ENCODE data around the gene SYNJ2.

The SYNJ2 gene

DNA sequence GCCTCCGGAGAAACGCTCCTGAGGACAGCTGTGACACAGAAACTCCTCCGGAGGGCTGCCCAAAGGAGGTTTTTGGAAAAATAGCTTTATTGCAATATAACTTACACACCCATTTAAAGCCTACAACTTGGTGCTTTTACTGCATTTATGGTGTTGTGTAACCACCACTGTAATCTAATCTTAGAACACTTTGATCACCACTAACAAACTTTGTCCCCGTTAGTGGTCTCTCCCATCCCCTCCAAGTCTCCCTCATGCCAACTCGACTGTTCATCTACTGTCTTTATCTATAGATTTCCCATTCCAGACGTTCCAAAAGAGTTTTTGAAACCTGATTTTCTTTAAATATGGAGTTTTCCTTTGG is 62.8 kb downstream of the SYNJ2 start:
- no peak for DNase-seq

DNA sequence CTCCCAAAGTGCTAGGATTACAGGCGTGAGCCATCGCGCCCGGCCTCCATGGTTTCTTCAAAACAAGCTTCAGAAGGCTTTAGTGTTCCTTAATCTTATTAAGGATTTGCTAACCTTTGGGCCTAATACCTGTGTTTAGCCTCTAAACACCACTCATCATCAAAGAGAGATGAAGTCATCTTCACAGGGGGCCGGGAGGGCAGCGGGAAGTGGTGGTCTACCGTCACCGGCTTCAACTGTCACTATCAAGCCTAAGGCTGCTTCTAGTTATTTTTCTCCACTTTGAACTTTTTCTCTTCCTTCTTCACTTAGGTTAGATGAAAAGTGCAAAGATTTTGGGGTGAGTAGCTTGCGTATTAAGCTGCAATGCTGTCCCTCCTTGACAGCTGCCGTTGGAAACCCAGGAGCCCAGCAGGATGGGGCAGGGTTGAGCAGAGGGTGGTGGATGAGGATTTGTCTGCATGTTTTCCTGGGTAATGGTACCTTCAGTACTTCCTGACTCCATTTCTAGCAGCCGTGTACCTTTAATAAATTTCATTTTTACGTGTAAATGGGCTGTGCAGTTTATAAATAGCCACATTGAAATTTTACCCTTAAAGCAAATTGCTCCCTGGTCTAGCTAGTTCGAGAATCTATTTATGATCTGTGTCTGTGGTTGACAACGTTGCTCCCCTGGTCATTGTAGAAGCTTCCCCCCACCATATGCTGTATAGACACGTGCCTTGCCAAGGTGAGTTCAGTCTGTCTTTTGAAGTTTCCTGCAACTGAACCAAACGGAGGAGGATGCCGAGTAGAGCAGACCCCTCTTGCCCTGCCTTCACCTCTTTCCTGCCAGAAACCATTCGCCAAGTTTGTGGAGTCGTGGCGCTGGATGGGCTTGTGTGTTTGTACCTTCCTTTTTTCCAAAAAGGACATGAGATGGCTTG is 64.8 kb downstream of the SYNJ2 start:
- DNase-seq, result no peak

DNA sequence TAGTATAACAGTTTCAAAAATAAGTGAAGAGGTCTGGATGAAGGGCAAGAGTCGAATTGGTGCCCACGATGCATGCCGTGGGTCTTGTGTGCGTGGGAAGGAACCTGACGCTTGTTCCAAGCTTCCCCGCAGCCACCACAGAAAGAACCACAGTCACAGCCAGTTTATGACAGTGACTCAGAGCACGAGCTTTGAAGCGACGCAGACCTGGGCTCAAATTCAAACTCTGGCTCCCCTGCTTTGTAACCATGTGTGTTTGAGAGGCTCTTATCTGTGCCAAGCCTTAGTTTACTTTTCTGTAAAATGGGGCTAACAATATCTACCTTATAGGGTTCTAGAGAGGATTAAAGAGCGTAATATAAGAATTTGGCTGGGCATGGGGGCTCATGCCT is 65.5 kb downstream of the SYNJ2 start:
- no peak for DNase-seq

DNA sequence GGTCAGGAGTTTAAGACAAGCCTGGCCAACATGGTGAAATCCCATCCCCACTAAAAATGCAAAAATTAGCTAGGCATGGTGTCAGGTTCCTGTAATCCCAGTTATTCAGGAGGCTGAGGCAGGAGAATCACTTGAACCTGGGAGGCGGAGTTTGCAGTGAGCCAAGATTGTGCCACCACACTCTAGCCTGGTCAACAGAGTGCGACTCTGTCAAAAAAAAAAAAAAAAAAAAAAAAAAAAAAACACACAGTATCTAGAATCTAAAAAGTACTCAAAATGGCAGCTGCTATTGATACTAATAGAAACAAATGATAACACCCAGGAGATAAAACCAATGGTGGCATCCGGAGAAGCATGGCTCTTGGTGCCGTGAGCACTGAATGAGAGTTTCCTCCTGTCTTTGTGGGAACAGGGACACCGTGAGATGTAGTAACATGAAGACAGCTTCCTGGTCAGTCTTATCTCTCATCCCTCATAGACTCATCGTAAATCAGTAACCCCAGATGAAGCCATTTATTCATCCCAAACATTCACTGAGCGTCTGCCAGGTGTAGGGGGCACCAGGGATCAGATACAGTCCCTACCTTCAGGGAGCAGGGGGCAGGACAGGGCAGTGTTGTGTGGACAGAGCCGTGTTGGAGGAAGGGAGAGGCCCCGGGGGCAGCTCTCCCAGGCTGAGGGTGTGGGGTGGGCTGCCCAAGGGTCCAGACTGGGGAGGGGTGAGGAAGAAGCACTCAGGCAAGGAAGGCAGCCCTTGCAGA is 66.1 kb downstream of the SYNJ2 start:
- DNase-seq, result no peak

DNA sequence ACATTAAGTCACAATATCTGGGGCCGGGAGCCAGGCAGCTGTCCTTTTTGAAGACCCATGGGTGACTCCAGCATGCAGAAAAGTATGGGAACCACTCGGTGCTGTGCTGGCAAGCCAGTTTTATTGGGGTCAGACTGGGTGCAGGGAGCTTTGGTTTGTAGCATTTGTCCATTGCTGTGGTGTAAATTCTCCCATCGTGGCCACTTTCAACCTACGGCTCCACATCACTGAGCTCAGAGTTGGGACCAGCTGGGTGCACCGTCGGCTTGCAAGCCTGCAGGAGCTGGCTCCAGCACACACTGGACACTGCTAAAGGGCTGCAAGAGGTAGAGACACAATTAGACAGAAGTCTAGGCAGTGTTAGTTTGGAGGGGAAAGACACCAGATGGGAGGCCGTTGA is 66.9 kb downstream of the SYNJ2 start:
- DNase-seq, result no peak

DNA sequence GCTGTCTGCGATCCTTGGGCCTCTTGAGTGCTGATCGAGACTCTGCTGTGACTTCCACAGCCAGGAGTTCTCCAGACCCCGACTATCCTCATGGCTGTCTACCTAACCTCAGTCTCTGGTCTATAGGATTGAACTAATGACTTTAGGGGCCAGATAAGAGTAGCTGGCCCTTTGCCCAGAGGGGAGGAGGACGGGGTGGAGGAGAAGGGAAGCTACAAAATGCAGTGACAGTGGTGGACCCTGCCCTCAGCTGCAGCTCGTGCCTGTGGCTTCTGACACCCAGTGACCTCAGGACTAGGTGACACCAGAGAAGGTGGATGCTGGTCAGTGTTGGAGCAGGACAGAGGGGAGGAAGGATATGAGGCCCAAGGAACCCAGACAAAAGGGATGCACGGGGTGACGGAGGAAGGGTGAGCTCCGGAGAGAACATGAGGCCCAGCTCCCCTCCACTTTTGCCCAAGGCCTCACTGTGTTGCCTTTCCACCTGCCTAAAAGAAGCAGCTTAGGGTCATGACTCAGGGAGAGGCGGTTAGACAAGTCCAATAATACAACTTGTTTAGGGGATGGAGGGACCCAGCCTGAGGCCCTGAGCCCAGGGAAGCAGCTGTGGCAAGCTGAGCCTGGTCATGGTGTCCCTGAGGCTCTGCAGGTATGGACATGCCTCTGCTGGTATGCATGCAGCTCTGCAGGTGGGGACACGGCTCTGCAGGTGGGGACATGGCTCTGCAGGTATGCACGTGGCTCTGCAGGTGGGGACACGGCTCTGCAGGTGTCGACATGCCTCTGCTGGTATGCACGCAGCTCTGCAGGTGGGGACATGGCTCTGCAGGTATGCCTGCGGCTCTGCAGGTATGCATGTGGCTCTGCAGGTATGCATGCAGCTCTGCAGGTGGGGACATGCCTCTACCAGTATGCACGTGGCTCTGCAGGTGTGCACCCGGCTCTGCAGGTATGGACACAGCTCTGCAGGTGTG is 67.7 kb downstream of the SYNJ2 start:
- no peak for DNase-seq

DNA sequence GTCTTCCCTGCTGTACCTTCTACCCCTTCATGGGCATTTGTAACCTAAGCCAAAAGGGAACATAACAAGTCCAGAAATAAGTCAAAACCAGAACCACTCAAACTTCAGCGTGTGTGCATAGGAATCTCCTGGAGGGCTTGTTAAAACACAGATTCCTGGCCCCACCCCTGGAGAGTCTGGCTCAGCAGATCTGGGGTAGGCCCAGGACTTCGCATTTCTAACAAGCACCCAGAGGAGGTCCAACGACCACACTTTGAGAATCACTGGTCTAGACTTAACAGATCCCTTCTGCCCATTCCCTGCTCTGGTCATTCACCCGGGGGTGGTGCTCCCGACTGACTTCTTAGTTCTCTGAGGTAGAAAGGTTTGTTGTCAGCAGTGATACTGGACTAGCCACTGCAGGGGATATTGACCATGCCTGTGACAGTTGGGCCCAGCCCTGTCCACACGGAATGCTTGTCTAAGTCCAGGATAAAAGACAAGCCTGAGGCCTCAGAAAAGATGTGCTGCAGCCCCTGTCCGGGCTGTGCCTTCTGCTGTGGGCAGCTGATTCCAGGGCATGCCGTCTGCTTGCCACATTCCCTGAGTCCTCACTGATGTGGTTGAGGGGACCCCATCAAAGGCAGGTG is 68.6 kb downstream of the SYNJ2 start:
- DNase-seq, result no peak

DNA sequence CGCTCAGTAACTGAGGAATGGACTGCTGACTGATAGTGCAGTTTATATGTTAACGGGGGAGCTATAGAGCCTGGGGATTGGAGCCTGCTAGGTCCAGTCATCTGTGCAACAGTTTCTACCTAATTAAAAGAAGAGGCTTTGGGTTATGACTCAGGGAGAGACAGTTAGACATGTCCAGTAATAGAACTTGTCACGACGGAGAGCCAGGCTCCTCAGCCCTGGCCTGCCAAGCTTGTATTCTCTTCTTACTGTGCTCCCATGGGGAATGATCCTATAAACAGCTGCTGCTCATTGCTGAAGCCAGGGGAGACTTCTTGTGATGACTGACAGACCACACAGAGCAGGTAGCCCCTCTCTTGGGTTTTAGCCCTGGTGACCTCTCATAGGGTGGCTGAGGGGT is 69.3 kb downstream of the SYNJ2 start:
- no peak for DNase-seq

DNA sequence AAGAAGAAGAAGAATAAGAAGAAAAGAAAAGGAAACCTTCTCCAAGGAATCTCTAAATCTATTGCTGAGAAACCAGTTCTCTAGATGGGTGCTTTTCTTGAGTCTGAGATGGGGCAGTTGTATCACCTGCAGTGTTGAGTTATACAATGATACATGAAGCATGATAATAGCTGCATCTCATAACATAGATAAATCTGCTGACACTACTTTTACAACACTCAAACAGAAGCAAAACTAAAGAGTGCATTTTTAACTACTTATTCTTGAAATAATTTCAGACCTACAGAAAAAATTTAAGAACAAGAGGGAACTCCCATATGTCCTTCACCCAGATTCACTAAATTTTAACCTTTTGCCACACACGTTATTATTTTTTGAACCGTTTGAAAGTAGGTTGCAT is 70.3 kb downstream of the SYNJ2 start:
- DNase-seq, result no peak

DNA sequence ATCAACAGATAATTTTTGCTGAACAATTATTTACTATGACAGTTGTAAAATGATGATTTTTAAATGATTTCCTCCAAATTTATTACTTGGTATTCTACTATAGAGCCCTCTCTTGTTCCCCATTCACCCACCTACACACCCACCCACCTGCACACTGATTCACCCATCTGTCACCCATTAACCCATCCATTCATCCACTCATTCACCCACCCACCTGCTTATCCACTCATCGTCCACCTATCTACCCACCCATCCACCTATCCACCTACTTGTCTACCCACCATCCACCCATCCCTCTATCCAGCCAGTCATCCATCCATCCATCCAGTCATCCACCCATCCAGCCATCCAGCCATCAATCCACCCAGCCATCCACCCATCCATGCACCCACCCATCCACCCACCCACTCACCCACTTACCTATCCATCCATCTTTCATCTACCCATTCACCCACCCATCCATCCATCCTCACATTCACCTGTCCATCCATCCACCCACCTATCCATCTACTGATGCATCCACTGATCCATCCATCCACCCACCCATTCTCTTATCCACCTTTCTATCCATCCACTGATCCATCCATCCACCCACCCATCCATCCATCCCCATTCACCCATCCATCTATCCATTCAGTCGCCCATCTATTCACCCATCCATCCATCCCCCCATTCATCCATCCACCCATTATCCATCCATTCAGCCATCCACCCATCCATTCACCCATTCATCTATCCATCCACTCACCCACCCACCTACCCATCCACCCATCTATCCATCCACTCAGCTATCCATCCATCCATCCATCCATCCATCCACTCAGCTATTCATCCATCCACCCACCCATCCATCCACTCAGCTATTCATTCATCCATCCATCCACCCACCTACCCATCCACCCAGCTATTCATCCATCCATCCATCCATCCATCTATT is 72.0 kb downstream of the SYNJ2 start:
- DNase-seq, result no peak

DNA sequence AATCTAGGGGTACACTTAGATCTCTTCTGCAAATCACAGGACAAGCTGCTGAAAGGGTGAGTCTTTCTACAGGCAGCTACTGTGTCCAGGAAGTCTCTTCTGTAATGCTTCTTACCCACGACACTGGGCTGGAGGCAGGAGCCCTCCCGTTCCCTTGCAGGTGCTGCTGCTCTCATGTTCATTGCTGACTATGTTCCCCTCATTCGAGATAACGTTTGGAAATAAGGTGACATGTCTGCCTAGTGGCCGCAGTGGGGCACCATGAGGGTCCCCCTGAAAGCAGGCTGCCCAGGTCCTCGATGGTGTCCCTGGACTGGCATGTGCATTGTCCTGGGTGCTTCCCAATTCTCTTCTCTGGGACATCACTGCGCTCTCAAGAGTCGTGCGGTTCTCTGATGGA is 74.7 kb downstream of the SYNJ2 start:
- no peak for DNase-seq

DNA sequence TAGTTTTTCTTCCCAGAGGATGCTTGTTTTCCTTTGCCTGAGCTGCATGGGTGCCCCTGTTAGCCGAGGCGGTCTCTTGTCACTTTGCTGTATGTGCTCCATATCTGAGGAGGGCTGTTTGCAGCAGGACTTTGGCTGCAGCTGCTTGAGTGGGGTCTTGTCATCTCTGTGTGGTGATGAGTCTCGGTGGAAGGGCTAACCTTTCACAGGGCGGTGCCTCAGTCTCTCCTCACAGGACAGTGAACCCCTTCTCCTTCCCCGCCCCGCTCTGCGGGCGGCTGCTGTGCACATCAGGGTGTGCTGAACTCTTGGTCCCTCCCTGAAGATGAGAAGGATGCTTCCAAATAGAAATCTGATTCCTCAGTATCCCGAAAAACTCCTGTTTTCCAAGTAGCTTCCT is 75.1 kb downstream of the SYNJ2 start:
- DNase-seq, result no peak

DNA sequence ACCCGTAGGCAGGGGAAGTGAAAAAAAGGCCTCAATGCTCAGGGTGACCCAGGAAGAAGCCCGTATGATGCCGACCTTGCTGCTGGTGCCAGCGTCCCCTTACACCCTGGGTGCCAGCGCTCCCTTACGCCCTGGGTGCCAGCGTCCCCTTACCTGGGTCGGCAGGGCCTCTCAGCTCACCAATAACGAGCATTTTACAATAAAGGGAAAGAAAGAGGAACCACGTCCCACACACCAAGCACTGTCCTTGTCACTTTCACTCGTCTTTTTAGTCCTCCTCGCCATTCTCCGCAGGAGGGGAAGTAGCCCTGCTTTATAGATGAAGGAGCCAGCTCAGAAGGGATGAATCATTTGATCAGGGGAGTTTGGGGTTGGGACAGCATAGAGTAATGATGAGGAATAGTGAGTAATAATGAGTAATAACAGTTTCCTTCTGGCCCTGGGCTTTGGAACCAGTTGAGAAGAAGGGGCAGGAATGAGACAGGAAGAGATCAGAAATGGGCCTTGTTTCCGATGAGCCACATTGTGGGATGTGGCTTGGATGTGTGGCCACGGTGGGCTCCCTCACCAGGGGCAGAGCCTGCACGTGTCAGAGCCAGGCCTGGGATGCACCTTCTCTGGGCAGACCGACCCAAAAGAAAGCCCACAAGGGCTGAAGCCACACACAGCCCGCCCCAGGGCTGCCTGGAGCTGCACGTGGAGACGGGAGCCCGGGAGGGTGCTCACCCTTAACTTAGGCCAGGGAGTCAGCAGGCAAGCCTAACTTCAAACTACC is 75.7 kb downstream of the SYNJ2 start:
- no peak for DNase-seq

DNA sequence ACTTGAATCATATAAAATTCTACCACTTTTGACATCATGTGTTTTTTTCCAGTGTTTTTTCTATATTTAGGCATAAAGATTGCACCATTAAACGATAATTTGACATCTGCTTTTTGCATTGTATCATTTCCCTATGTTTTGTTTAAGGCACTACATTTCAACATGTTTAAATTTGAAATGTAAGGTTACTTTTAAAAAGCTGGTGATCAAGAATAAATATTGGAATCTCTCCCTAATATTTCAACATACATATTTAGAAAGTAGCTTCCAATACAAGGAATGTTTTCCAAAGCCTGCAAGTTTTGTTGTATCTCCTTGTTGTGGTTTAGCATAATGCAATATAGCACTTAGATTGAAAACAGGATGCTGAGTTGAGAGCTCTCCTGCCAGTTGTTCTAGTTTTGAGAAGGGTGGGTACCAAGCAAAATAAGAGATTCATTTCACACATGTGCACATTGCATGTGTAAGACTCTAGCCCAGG is 76.5 kb downstream of the SYNJ2 start:
- DNase-seq, result no peak

DNA sequence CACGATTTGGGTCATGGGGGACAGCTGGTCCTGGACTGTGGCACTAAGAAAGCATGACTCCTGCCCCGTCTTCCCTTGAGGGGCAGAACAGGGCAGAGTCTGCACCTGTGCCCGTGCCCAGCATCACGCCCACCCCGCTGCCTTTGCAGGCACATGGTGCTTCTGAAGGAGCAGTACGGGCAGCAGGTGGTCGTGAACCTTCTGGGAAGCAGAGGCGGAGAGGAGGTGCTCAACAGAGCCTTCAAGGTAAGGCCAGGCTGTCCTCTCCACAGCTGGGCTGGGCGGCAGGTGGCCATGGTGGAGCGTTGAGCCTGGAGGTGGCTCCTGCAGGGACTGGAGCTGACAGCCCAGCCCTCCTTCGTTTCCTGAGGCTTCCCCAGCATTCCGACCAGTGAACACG is 77.4 kb downstream of the SYNJ2 start:
- DNase-seq, result no peak

DNA sequence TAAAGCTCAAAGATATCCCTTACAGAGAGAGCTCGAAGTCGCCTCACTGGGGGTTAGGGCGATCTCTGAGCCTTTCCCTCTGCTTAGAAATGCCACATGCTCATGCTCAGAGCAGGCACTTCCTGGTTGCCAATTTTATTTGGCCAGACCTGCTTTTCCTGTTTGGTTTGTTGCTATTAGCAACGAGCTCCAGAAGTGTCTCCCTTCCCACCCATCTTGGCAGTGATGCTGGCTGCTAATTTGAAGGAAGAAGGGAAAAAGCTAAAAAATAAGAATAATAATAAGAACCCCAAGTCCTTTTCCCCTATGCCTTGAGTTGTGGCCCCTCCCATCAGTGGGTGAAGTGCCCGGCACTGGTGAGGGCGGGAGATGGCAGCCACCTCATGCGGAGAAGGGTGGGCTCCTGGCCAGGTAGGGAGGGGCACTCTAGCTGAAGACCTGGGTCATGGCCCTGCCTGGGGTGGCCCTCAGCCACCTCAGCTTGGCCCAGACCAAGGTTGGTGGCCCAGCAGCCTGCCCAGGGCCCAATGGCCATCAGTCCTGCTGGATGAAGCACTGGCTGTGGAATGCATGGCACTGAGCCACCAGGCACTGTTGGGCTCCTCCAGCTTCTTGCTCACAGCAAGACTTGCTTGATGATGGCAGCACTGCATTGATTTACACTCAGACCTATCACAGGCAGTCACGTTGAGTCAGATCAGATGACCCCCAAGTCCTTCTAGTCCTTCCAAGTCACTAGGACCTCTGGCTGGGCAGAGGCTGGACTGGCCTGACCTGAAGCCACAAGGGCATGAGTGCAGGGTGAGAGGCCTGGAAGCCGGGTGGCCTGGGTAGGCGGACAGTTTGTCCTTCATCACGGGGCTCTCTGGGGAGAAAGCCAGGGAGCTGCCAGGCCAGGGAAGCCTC is 79.0 kb downstream of the SYNJ2 start:
- peak; percentile 38 for DNase-seq

DNA sequence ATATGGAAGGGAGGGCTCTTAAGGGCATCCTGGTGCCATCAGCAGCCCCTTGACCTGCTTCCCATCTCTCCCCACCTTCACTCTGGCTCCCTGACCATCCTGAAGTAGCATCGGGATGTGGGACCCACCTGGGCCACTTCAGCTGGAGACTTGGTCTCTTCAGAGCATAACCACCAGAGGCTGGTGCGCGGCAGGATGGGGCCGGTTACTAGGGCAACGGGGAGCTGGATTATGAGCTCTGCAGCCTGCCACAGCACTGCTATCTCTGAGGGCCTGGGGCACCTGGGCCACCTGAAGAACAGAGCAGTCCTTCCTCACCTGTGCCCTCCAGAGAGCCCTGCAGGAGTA is 79.7 kb downstream of the SYNJ2 start:
- no peak for DNase-seq

DNA sequence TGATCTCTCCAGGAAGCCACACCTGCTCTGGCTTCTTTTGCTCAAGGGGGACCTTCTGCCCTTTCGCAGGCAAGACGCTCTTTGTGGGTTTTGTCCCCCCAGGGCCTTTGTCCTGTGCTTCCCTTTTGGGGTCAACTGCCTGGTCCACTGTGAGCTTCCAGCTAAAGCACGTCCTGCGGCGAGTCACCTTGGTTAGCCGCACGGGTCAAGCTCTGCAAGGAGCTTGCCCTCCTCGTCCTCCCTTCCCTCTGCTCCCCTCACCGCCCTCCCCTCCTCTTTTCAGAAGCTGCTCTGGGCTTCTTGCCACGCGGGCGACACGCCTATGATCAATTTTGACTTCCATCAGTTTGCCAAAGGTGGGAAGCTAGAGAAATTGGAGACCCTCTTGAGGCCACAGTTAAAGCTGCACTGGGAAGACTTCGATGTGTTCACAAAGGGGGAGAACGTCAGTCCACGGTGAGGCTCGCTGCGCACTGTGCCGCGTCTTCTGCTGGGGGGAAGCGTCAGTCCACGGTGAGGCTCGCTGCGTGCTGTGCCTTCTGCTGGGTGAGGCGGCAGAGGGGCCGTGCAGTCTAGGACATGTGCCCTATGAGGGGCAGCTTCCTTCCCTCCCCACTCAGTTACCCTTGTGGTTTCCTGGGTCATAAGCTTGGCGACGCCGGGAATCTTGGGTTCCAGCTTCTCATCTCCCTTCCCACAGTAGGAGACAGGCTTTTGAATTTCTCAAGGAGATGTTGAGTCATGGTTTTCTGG is 80.2 kb downstream of the SYNJ2 start:
- no peak for DNase-seq

DNA sequence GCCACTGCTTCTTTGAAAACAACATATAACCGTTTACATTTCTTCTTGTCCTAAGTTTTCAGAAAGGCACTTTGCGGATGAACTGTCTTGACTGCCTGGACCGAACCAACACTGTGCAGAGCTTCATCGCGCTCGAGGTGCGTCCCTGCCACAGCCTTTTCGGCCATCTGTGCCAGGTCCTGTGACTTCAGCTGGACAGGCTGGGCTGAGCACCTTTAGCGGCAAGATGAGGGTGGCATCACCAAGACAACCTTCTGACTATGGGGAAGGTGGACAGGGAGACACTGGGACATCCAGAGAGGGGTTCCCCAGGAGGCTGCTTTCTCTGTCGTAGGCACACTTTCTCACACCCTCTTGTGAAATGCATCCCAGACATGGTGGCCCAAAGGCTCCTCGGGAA is 82.1 kb downstream of the SYNJ2 start:
- DNase-seq, result no peak

Measured in NCI-H1092 (cell line).